Endodermal cell (in vitro differentiated cells): Measurements from ENCODE around the gene RUNX2. TPM values are rescaled to one million over a fixed set of nuclear protein-coding genes. Genes with fewer than 3 reads are reported as not detected.

Experiments used
- DNase-seq: peaks from one replicate; pipeline ENCODE4 v3.0.0-alpha.2; 2017
- H3K27ac ChIP-seq: 2 replicates; pipeline ENCODE4 v1.5.1; 2013; ENCODE audit warnings: mild to moderate bottlenecking, low read depth, low read length, moderate library complexity
- H3K27me3 ChIP-seq: 2 replicates; pipeline ENCODE4 v1.6.1; 2013; ENCODE audit warnings: mild to moderate bottlenecking, low read length, moderate library complexity; ENCODE audit not compliant: insufficient read depth, control insufficient read depth, poor library complexity, severe bottlenecking
- H3K36me3 ChIP-seq: 2 replicates; pipeline ENCODE4 v1.7.0; 2013; ENCODE audit warnings: mild to moderate bottlenecking, low read length, moderate library complexity; ENCODE audit not compliant: control insufficient read depth, insufficient read depth
- H3K4me1 ChIP-seq: one replicate; pipeline ENCODE4 v1.7.0; 2013; ENCODE audit warnings: low read length; ENCODE audit not compliant: control insufficient read depth, insufficient read depth
- H3K4me3 ChIP-seq: 2 replicates; pipeline ENCODE4 v1.5.1; 2013; ENCODE audit warnings: mild to moderate bottlenecking, low read length, moderate library complexity
- H3K9ac ChIP-seq: 2 replicates; pipeline ENCODE4 v1.6.1; 2013; ENCODE audit warnings: mild to moderate bottlenecking, low read length, moderate library complexity; ENCODE audit not compliant: poor library complexity, severe bottlenecking; ENCODE audit errors: extremely low read depth
- H3K9me3 ChIP-seq: 2 replicates; pipeline ENCODE4 v1.6.1; 2013; ENCODE audit warnings: mild to moderate bottlenecking, low read length, moderate library complexity; ENCODE audit not compliant: control insufficient read depth
- H3K27ac Mint-ChIP-seq: 2 replicates; pipeline ENCODE4 v1.8.0; 2020; ENCODE audit warnings: mixed read lengths
- H3K27me3 Mint-ChIP-seq: 2 replicates; pipeline ENCODE4 v1.8.0; 2021; ENCODE audit warnings: mild to moderate bottlenecking, mixed read lengths; ENCODE audit not compliant: insufficient read depth
- H3K36me3 Mint-ChIP-seq: 2 replicates; pipeline ENCODE4 v1.8.0; 2020; ENCODE audit warnings: low read depth, mixed read lengths
- H3K4me1 Mint-ChIP-seq: 2 replicates; pipeline ENCODE4 v1.8.0; 2020; ENCODE audit warnings: mixed read lengths
- H3K4me3 Mint-ChIP-seq: 2 replicates; pipeline ENCODE4 v1.8.0; 2020; ENCODE audit warnings: mild to moderate bottlenecking, moderate library complexity, mixed read lengths
- H3K9me3 Mint-ChIP-seq: 2 replicates; pipeline ENCODE4 v1.8.0; 2020; ENCODE audit warnings: mild to moderate bottlenecking, mixed read lengths
- CTCF ChIP-seq: fragments of 200-600 bp; sonication (generic); conservative IDR thresholded peaks from 2 replicates; pipeline ENCODE4 v1.5.0; 2021; ENCODE audit warnings: antibody characterized with exemption, mild to moderate bottlenecking
- WGBS, 2 experiments: methylation state at CpG; one replicate each; pipeline versions ENCODE4 v1.1.5 to v1.1.7; 2013; ENCODE audit warnings: missing lambda C conversion rate in 2 of 2, mixed read lengths in 1 of 2; ENCODE audit not compliant: insufficient coverage in 1 of 2, insufficient read length in 1 of 2; 5-methylcytosine and 5-hydroxymethylcytosine counted together
- total RNA-seq, 2 donors: library from RNA; stranded (reverse); fragmentation: NEBNext Ultra II Directional in 1 of 2; extraction: Animal tissue kit (Norgen Biotek cat#: 25700) in 1 of 2; gene quantifications; 2 replicates in 1 of 2; 3 replicates in 1 of 2; pipeline ENCODE4 v1.2.1, GENCODE V29; 2021

The RUNX2 gene
- total RNA-seq, 2 donors from 2014 or later: 0.18 to 0.26 TPM

GRCh38 chr6:45692021-45692420 lies 363.9 kb downstream of the RUNX2 start:
- H3K9ac ChIP-seq: no peak overlapping the region
- H3K9me3 ChIP-seq: no peaks in the 10 kb centered on the region
- H3K27me3 ChIP-seq: no peaks in the 10 kb centered on the region
- H3K36me3 ChIP-seq: no peaks in the 10 kb centered on the region
- no peaks in the 10 kb centered on the region for H3K4me1 ChIP-seq
- Mint-ChIP-seq H3K4me3 (no peak overlapping the region), H3K4me1 (no peaks in the 10 kb centered on the region), H3K27me3 (no peaks in the 10 kb centered on the region), H3K27ac (no peak overlapping the region), H3K36me3 (no peaks in the 10 kb centered on the region), H3K9me3 (no peaks in the 10 kb centered on the region)
- WGBS, 2 experiments: 95% methylated on average over 3 of the region's 3 CpGs; no CpG with 5 or more reads in 1 of the 2 experiments
- H3K4me3 ChIP-seq: no peak overlapping the region
- no peak for DNase-seq
- TF ChIP-seq CTCF: no peak
- H3K27ac ChIP-seq: no peak overlapping the region

GRCh38 chr6:45696738-45697137 lies 368.6 kb downstream of the RUNX2 start:
- no peaks in the 10 kb centered on the region for H3K27me3 Mint-ChIP-seq
- WGBS, 2 experiments: 71 to 81% methylated on average over 1 of the region's 1 CpG
- no peak for TF ChIP-seq CTCF
- H3K27ac Mint-ChIP-seq: no peak overlapping the region
- H3K4me3 ChIP-seq: no peak overlapping the region
- H3K36me3 Mint-ChIP-seq: no peaks in the 10 kb centered on the region
- no peak overlapping the region for H3K9ac ChIP-seq
- H3K4me1 ChIP-seq: no peaks in the 10 kb centered on the region
- H3K27me3 ChIP-seq: no peaks in the 10 kb centered on the region
- H3K9me3 Mint-ChIP-seq: no peaks in the 10 kb centered on the region
- no peaks in the 10 kb centered on the region for H3K4me1 Mint-ChIP-seq
- H3K9me3 ChIP-seq: no peaks in the 10 kb centered on the region
- H3K27ac ChIP-seq: no peak overlapping the region
- no peak overlapping the region for H3K4me3 Mint-ChIP-seq
- no peak for DNase-seq
- no peaks in the 10 kb centered on the region for H3K36me3 ChIP-seq

- no peak for TF ChIP-seq CTCF
- no peak for DNase-seq
- Mint-ChIP-seq H3K27me3 (no peaks in the 10 kb centered on the region), H3K36me3 (no peaks in the 10 kb centered on the region), H3K9me3 (no peaks in the 10 kb centered on the region), H3K27ac (no peak overlapping the region), H3K4me1 (no peaks in the 10 kb centered on the region), H3K4me3 (no peak overlapping the region)
- no peak overlapping the region for H3K27ac ChIP-seq
- no peaks in the 10 kb centered on the region for H3K36me3 ChIP-seq
- no peaks in the 10 kb centered on the region for H3K9me3 ChIP-seq
- H3K4me1 ChIP-seq: no peaks in the 10 kb centered on the region
- no peak overlapping the region for H3K9ac ChIP-seq
- H3K27me3 ChIP-seq: no peaks in the 10 kb centered on the region
- 89 to 90% methylated on average over 4 to 5 of the region's 6 CpGs for WGBS, 2 experiments
- no peak overlapping the region for H3K4me3 ChIP-seq
Measured at GRCh38 chr6:45697605-45698004, 369.5 kb downstream of the RUNX2 start.
